Measurements from ENCODE around the gene ENDOV.

Gene ENDOV

GRCh38 chr17:80432961-80433550 is 18.1 kb downstream of the ENDOV start:
- no peak for DNase-seq

DNA sequence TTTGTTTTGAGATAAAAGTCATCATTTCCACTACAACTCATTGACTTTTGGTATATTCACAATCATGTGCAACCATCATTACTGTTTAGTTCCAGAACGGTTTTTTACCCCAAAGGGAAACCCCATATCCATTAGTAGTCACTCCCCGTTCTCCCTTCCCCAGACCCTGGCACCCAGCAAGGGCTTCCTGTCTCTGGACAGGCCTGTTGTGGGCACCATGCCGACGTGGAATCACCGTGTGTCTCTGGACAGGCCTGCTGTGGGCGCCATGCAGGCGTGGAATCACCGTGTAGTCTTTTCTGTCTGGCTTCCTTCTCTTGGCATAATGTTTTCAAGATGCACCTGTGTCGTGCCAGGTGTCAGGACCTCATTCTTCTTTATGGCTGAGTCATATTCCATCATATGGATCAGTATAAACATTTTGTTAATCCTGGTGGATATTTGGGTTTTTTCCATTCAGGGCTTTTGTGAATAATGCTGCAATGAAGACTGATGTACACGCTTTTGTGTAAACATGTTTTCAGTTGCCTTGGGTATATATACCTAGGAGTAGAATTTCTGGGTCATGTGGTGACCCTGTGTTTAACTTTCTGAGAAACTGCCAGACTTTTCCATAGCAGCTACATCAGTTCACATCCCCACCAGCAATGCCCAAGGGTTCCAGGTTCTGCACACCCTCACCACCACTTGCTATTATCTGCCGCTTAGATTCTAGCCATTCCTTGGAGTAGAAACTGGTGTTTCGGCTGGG is 19.1 kb downstream of the ENDOV start:
- DNase-seq: no peak

- no peak for DNase-seq
Measured at GRCh38 chr17:80437532-80437931, 22.6 kb downstream of the ENDOV start.

GRCh38 chr17:80438806-80439205 is 23.8 kb downstream of the ENDOV start:
- no peak for DNase-seq

- no peak for DNase-seq
Measured at GRCh38 chr17:80439499-80439898, 24.5 kb downstream of the ENDOV start.

DNA sequence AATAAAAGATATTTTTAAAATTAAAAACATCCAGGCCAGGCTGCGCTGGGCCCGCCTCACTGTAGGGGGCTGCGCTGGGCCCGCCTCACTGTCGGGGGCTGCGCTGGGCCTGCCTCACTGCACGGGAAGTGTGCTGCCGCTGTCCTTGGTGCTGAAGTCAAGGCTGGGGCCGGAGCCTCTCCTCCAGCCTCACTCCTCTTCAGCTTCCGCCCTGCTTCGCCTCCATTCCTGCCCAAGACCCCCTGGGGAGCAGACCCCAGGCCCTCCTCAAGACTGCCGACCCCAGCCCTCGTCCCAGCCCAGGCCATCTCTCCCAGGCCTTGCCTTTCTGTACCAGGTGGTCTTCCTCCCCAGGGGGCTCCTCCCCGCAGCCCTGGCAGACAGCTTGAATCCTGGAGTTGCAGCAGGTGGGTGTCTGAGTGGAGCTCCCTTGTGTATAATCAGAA is 26.2 kb downstream of the ENDOV start:
- DNase-seq: peak; percentile 50

- no peak for DNase-seq
Measured at GRCh38 chr17:80441598-80442322, 26.8 kb downstream of the ENDOV start.

- DNase-seq: no peak
Measured at GRCh38 chr17:80442323-80442659, 27.3 kb downstream of the ENDOV start.

GRCh38 chr17:80442764-80443163 is 27.8 kb downstream of the ENDOV start:
- DNase-seq: no peak

DNA sequence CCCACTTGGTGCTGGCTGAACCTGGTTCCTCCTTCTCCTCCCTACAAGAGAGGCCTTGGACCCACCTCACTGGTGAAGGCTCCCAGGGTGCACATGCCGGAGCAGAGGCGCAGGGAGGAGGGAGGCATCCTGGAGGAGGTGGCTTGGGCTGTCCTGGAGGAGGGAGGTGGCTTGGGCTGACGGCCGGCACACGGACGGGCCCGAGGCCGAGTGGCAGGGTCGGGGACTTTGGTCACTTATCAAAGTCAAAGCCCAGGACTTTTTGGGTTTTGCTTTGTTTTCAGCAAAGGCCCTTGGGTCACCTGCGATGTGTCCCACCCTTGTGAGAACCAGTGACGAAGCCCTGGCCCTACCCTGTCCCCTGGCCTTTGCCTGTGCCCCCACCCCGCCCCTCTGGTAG is 28.5 kb downstream of the ENDOV start:
- no peak for DNase-seq

- no peak for DNase-seq
Measured at GRCh38 chr17:80443916-80444643, 29.1 kb downstream of the ENDOV start.

GRCh38 chr17:80444644-80444979 is 29.6 kb downstream of the ENDOV start:
- DNase-seq: no peak

DNA sequence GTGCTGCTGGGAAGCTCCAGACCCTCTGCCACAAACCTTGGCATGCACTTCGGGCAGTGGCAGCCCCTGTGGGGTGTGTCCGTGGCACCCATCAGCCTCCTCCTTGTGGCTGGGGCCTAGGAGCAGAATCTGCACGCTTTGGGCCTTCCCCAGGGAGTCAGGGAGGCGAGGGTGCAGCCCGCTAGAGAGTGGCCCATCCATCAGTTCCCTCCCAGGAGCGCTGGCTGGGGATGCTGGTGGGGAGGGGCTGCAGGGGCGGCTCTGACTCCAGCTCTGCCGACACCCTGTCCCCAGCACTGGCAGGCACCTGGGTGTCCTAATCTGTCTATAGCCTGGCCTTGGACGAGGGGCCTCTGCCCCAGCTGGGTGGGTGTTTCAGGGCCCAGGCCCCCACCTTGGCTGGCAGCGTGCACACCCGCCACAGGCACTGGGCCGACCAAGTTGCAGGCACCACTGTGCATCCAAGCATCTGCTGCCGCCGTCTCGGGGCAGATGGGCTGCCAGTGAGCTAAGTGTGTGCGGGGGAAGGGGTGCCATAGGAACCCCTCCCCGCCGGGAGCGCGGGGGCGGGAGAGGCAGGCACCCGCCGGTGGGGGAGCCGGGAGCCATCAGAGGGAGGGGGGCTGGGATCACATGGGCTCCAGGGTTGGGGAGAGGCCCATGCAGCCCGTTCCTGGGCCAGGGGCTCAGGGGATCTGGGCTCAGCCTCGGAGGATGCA is 30.2 kb downstream of the ENDOV start:
- DNase-seq: no peak

GRCh38 chr17:80445726-80446110 is 30.8 kb downstream of the ENDOV start:
- DNase-seq: no peak

DNA sequence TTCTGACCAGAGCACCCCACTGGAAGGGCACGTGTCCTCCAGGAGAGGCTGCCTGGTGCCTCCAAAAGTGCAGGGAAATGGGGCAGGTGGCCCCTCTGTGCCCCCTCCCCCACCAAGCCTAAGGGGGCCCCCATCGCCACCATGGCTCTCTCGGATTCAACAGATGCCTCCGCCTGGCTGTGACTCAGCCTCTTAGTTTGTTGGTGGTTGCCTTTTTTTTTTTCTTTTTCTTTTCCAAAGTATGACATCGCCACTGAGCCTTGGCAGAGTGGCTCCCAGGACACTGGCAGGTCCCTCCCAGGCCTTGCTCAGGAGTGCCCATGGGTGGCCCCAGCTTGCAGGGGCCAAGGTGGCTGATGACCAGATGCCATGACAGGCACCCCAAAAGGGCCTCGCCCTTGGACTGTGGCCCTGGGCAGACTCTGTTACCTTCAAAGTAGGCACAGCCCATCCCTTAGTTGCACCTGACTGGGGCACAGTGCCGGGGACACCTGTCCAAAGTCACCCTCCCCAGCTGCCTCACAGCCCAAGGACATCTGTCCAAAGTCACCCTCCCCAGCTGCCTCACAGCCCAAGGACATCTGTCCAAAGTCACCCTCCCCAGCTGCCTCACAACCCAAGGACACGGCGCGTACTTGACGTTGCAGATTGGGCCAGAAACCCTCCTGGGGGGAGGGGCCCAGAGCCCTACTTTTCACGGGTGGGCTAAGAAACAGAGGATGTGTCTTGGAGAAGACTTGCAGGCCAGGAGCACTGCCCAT is 31.9 kb downstream of the ENDOV start:
- no peak for DNase-seq

GRCh38 chr17:80447790-80448189 is 32.8 kb downstream of the ENDOV start:
- DNase-seq: no peak

DNA sequence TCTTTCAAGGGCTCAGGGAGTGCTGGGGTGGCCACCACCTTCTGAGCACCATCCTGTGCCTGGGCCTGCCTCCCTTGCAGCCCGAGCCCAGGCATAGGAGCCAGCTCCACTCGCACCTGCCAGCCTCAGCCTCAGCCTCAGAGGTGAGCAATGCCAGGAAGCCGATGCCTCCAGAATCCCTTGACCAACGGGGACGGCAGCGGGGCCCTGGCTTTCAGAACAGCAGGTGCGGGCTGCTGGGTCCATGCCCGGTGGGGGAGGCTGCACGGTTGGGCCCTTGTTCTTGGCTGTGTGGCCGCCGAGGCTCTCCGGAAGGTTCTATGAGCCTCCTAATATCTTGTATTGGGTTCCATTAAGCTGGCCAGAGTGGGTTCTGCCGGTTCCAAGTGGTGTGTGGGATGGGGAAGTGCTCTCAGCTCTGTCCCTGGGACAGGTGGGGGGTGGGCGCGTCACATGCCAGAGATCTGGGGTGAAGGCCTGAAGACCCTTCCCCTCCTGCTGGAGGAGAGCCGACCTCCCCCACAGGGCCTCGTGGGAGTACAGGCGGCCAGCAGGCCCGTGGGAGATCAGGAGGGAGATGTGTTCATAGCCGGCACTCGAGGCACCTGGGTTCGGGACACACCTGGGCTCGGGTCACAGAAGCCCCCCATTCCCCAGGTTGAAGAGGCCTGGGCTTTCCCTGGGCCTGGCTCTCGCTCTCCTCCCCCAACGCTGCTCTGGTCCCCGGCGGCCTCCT is 34.4 kb downstream of the ENDOV start:
- DNase-seq: no peak

DNA sequence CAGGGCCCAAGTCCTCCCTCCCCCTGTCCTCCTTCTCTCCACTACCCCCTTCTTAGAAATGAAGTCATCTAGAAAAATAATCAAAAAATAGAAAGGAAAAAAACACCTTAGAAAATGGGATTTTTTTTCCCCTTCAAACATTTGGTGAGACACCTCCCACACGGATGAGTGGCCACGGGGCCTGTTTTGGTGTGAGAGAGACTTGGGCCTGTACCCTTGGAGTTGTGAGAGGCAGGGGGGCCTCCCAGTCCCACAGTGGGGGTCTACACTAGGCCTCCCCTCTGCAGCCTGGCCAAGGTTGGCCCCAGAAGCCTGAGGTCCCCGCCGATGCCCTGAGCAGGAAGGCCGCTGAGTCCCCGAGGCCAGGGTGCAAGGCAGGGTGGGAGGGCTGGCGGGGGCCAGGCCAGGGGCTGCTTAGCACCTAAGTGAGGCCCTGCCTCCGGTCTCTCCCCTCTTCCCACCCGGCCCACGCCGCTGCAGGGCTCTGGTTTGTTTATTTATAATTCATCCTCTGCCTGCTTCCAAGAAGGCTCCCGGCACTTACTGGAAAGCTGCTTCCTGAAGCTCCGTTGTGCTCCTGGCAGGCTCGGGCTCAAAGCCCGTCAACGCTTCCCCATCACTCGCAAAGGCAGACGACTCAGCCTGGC is 35.1 kb downstream of the ENDOV start:
- no peak for DNase-seq

GRCh38 chr17:80451104-80451775 is 36.3 kb downstream of the ENDOV start:
- DNase-seq: no peak

GRCh38 chr17:80452173-80452915 is 37.4 kb downstream of the ENDOV start:
- DNase-seq: no peak
